ENCODE results near the gene GRIK4.
"Not testable (repeated sequence)": the region's sequence is repeated elsewhere in the genome, so short reads cannot be mapped to it uniquely, and the experiment has no call there.

GRIK4 gene

DNA sequence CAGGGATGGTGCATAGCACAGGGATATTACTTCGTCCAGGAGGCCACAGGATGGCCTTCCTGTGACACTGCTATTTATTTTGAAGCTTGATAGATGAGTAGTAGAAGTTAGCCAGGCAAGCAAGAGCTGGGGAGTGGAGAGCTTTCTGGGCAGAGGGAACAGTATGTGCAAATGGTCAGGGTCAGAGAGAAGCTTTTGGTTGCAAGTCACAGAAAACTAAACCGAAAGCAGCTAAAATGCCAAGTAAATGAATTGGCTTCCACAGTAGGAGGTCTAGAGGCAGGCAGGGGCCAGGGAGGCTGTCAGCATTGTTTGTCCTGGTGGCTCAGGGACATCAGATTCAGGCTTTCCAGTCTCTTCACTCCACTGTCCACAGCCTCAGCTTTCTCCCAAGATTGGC lies 247.5 kb downstream of the GRIK4 start:
- no peak for DNase-seq

DNA sequence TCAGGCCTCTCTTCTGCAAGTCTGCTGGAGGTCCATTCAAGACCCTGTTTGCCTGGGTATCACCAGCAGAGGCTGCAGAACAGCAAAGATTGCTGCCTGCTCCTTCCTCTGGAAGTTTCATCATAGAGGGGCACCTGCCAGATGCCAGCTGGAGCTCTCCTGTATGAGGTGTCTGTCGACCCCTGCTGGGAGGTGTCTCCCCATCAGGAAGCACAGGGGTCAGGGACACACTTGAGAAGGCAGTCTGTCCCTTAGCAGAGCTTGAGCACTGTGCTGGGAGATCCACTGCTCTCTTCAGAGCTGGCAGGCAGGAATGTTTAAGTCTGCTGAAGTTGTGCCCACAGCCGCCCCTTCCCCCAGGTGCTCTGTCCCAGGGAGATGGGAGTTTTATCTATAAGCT lies 254.2 kb downstream of the GRIK4 start:
- not testable (repeated sequence) for DNase-seq

DNA sequence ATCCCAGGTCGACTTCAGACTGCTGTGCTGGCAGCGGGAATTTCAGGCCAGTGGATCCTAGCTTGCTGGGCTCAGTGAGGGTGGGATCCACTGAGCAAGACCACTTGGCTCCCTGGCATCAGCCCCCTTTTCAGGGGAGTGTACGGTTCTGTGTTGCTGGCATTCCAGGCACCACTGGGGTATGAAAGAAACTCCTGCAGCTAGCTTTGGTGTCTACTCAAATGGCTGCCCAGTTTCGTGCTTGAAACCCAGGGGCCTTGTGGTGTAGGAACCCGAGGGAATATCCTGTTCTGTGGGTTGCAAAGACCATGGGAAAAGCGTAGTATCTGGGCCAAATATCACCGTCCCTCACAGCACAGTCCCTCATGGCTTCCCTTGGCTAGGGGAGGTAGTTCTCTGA lies 254.8 kb downstream of the GRIK4 start:
- DNase-seq, result no peak

DNA sequence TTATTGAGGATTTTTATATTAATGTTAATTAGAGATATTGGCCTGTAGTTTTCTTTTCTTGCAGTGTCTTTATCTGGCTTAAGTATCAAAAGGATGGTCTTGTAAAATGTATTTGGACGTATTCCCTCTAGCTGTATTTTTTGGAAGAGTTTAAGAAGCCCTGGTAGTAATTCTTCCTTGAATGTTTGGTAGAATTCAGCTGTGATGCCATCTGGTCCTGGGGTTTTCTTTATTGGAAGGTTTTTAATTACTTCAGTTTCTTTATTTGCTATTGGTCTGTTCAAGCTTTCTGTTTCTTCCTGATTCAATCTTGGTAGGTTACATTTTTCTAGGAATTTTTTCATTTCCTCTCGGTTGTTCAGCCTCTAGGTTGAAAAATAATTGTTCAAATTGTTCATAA lies 257.4 kb downstream of the GRIK4 start:
- no peak for DNase-seq

DNA sequence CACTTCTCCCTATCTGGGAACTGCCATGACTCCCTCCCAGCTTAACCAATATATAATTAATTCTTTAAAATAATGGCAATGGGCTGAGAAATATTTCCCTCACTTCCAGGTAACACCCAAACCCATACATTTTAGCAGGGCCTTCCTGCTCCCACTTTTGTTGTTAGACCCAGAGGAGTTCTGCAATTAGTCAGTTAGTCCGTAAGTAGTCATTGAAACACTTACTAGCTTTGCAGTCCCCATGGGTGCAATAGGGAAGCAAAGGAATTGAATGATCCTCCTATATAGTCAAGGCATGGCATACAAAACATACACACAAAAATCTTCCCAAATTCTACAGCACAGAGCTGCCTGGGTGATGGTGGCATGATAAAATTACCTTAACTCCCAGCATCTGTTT lies 258.4 kb downstream of the GRIK4 start:
- no peak for DNase-seq

DNA sequence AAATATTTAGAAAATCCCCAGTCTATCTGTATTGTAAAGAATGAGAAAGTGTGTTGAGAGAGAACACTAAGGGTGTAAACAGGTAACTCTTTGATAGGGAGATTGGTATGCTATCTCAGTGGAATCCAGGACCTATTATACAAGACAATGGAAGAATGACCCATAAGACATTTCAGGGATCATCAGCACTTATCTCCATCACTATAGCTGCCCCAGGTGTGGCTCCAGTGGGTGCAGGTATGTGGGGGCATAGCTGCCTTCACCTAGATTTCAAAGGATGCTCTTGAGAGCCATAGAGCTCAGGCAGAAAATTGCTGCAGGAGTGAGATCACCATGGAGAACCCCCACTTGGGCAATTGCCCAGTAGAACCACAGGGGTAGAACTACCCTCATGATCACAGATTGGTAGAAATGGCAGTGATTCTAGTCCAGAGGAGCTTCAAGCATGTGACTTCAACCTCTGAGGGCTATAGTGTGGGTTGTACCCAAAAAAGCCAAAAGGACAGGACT lies 260.1 kb downstream of the GRIK4 start:
- DNase-seq, result no peak

DNA sequence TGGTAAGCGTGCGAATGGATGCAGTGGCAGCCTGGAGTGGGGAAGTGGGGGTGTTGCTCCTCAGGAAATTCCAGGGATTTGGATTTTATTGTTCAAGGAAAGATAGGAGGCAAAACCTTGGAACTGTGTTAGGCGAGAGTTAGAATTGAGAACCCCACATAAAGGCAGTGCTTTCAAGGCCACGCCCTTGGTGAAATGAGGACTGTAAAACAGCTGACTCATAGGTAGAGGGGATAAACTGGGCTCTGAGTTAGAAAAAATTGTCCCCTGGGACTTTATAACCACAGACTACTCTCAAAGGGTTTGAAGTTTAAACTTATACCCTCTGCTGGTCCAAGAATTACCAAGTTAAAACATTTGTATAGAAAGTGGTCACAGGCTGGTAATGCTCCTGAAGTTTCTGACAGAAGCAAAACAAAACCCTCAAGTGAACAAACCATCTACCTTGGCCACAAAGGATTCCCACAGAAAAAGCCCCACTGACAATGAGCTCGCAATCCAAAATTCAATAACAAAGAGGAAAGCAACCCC lies 262.0 kb downstream of the GRIK4 start:
- no peak for DNase-seq

DNA sequence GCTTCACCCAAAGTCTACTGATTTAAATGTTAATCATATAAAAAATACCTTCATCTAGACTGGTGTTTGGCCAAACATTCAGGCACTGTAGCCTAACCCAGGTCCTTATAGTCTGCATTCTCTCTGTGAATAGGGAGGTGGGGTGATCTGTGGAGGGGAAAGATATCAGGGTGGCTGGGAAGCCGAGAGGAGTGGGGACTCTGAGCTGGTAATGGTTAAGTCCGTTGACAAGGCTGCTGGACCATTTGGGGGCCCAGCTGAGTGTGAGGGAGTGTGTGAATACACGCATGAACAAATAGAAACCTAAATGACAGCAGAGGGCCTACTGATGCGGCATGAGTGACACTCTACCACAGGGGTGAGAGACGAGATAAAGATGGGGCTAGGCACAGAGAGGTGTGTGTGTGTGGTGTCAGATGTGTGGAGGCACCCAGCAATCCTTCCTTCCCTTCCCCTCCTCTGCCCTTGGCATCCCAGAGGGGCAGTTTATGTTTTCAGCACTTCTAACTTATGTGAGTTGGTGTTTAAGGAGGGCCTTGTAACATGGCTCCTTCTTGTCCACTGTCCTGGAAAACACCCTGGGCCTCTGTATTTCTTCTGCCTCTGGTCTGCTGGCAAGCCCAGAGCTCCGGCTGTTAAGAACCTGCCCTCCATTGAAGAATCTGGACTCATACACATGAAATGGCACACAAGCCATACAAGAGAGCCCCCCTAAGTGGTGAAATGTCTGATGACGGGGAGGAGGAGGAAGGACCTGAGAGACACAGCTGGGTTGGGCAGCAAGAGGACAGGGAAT lies 263.2 kb downstream of the GRIK4 start:
- no peak for DNase-seq

DNA sequence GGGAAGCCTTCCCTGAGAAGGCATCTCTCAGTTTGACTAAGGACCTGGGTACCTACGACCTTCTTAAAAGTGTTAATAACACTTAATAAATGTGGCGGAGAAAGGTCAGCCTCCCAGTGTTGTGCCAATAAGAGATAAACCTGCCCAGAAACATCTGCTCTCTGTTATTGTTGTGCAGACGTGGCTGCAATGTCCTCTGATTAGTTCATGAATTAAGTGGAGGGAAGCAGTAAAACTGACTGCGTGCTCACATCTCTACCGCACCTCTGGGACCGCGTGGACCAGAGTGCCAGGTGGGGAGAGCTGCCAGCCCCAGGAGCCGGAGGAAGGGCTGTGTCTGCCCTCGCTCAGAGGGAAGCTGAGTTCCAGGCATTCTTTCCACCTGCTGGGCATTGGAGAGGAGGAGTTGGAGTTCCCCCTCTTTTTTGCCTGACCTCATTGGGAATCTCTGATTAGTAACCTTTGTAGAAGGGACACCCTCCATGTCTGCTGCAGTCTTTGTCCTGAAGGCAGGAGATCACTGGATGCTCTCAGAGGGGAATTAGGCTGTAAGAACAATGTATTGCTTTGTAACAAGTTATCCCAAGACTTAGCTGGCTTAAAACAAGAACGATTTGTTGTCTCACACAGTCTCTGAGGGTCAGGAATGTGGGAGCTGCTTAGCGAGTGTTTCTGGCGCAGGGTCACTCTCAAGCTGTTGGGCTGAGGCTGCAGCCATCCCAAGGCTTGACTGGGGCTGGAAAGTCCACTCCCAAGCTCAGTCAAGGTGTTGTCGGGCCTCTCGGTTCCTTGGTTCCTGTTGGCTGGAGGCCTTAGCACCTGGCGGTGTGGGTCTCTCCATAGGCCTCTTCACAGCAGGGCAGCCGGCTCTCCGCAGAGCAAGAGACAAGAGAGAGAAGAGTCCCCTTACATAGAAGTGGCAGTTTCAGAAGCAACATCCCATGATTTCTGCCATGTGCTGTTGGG lies 264.7 kb downstream of the GRIK4 start:
- DNase-seq, result no peak

DNA sequence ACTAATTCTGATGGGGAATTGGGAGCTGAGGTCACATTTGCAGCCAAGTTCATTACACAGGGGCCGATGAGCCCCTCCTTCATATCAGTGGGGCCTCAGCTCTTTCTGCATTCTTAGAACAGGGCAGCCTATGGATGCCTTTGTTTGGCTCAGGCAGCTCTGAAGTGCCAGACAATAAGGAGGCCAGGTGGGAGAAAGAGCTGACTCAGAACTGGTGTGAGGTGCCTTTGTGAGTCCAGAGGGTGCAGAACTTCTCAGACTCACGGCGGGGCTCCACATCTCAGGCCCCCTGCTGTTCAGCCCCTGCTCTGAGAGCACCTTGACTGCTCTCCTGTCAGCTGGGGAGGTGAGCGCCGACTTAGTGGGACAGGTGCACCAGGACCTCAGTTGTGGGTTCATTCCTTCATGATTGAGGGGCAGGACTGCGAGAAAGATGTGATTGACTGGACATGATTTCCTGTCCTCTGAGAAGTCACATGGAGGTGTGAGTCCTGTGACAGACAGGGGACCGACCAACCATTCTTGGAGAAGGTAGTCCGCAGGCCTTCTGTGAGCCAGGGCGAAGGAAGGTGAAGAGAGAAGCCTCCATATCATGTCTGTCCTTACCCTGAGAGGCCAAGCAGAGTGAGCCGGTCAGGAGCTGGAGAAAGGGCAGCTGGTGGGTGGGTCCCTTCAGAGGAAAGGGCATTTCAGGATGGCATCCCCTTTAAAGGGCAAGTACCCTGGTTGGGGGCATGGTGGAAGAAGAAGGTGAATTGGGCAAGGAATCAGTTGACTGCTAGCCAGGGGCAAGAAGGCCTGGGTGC lies 267.3 kb downstream of the GRIK4 start:
- DNase-seq, result no peak

DNA sequence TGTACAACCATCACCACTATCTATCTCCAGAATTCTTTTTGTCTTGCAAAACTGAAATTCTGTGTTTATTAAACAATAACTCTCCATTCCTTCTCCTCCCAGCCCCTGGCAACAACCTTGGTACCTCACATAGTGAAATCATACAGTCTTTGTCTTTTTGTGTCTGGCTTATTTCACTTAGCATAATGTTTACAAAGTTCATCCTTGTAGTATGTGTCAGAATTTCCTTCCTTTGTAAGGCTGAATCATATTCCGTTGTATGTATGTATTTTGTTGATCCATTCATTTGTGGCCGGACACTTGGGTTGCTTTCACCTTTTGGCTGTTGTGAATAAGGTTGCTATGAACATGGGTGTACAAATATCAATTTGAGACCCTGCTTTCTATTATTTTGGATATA lies 268.7 kb downstream of the GRIK4 start:
- DNase-seq, result no peak

DNA sequence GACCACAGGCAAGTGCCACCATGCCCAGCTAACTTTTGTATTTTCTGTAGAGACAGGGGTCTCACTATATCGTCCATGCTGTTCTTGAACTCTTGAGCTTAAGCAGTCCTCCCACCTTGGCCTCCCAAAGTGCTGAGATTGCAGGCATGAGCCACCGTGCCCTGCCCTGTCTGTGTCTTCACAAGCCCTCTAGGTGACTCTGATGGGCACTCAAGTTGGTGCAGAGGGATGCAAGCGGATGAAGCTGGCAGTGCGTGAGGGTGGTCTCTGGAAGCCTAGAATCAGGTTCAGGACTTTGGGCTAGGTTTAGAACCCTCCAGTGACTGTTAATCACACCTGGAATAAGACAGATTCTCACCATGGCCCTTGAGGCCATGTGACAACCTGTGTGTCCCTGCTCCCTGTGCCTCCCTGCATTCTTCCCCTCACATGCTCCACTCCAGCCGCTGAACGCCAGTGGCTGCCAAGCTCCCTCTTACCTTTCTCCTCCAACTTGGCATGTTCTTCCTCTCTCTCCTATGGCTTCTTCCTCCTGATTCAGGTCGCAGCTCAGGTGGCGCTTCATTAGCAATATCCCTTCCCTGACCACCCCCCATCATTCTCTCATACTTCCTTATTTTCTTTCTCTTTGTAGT lies 270.1 kb downstream of the GRIK4 start:
- no peak for DNase-seq

DNA sequence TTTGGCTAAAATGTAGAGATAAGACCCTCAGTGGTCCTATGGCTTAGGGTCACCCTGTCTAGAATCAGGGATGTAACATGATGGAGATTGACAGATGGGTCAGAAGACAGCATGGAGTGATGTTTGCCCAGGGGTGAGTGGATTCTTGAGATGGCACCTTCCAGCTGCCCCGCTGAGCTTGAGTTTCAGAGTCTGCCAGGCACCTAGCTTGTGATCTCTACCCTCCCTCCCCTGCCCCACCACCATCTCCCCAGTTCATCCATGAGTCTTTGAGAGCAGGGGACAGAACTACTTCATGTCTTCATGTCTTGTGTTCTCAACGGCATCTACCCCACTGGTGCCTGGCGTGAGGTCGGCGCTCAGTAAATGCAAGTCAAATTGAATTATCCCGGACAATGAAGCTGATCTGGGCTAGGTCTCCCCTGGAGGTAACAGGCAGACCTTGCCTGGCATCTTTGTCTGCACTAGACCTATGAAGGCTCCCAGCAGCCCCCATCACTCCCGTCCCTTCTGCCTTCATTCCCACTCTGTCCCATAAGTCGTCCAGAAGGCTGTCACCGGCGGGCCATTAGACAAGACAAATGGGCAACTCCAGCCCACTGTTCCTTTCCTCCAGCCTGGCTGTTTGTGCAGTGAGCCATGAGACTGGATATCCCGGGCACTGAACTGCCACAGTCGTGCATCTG lies 273.2 kb downstream of the GRIK4 start:
- no peak for DNase-seq

DNA sequence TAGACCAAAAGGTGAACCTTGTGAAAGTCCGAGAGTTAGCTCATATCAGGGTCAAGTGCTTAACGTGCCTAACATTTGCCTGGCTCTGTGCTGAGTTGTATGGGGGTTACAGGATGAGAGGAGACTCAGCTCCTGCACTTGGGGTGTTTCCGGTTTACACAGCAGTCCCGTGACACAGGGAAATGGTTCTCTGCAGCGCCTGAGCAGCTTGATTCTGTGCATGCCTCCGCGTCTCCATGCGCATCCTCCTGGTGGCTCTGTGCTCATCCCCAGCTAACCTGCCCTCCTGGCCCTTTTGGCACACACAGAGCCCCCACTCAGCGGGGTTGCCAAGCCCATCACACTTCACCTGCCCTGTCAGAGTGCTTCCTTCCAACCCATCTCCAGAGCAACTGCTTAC lies 274.0 kb downstream of the GRIK4 start:
- DNase-seq, result no peak

DNA sequence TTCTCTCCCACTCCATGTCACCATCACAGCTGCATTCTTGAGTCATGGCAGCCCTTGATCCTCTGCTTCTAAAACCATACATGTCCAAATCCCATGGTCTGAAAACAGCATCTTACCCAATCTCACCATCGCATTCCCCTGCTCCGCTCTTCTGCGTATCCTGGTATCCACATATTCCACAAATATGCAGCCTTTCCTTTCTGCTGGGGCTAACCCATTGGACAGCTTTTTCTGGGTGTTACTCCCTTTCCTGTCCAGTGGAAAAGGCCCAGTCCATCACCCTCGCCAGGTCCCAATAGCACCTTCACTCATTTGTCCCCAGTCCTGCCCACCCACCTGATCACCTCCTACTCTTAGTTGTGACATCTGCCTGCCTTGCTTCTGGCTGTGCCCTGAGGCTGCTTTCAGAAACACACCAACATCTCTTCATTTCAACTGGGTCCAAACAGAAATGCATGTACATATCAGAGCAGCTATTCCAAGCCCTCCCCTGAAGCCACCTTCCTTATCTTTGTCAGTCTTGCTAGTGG lies 274.7 kb downstream of the GRIK4 start:
- no peak for DNase-seq

DNA sequence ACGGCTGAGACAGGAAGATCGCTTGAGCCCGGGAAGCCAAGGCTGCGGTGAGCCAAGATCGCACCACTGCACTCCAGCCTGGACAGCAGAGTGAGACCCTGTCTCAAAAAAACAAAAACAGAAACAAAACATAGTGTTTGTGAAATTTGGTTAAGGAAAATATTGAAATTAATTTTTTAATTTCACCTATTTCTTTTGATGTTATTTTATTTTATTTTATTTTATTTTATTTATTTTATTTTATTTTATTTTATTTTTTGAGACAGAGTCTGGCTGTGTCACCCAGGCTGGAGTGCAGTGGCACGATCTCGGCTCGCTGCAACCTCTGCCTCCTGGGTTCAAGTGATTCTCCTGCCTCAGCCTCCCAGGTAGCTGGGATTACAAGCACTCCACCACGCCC lies 275.7 kb downstream of the GRIK4 start:
- DNase-seq, result not testable (repeated sequence)

DNA sequence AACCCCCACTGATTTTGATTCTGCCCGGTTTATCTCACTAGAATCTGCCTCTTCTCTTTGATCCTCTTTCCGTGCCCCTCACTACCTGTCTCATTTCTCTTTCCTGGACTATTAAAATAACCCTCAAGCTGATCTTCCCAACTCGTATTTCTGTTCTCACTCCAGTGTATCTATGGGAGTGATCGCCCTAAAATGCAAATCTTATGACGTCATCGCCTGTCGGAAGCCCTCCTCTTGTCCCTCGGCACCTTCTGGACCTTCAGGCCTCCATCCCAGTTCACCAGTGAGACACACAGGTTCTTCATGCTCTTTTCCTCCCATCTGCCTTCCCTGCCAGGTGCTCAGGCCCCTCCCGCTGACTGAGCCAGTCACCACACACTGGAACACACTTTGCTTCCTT lies 277.8 kb downstream of the GRIK4 start:
- no peak for DNase-seq

DNA sequence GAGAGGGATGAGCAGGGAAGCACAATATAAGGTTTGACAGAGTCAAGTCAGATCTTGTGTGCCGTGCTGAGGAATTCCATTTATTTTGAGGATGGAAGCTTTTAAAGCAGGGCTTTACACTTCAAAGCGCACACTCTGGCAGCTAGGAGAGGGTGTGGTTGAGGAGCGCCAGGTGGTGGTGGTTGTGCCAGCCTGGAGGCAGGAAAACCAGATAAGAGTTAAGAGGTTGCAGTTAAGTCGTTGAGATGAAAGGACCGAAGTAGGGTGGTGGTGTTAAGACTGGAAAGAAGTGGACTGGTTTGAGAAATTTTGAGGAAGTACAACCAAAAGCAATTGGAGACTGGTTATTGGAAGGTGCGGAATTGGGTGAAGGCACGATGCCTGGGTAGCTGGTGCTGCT lies 280.8 kb downstream of the GRIK4 start:
- no peak for DNase-seq

DNA sequence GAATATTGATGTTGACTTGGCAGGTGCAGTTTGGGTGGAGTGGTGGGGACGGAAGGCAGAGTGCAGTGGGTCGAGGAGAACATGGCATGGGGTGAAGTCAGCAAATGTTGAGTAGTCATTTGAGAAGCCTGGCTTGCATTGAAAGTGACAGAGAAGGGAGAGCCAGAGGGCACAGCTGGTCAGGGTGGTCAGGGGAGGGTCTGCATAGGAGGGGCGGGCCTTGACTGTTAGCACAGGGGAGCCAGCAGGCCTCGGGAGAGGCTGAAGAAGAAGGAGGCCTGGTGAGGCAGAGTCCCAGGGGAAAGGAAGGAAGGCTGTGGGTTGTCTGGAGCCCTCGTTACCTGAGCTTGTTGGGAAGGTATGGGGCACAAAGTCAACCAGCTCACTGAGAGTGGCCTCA lies 281.6 kb downstream of the GRIK4 start:
- DNase-seq, result no peak

DNA sequence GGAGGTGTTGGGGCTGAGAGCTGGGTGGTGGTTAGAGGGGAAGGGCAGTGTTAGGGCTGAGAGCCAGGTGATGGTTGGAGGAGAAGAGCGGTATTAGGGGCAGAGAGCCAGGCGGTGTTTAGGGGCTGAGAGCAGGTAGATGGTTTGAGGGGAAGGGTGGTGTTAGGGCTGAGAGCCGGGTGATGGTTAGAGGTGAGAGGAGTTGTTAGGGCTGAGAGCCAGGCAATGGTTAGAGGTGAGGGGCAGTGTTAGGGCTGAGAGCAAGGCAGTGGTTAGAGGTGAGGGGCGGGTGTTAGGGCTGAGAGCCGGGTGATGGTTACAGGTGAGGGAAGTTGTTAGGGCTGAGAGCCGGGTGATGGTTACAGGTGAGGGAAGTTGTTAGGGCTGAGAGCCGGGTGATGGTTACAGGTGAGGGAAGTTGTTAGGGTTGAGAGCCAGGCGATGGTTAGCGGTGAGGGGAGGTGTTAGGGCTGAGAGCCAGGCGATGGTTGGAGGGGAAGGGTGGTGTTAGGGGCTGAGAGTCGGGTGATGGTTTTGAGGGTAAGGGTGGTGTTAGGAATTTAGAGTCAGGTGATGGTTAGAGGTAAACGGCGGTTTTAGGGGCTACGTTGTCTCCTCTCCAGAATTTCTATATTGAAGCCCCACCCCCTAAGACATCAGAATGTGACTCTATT lies 282.4 kb downstream of the GRIK4 start:
- DNase-seq, result no peak

DNA sequence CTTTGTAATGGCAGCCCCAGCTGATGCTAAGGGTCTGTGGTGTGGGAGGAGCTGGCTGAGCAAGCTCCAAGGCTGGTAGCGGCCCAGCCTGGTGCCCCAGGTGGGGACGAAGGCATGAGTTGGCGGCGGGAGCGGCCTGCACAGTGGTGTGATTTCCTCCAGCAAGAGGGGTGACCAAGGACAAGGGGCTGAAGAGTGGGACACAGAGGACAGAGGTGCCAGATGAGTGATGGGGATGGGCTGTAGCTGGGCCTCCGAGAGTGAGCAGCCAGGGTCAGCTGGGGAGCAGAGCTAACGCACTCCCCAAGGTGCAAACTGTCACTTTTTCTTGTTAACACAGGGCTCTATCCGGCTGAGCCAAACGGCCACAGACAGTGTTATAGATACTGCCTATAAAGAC lies 283.2 kb downstream of the GRIK4 start:
- no peak for DNase-seq

Measured in NCI-H1105 (cell line).